HCT116 (cell line): ENCODE measurements around the gene SHH. TPM values are rescaled to one million over a fixed set of nuclear protein-coding genes. Genes with fewer than 3 reads are reported as not detected.

Source experiments
- ATAC-seq: fragments of 200-7000 bp; cut with Tn5 transposase; 2 replicates; pipeline ENCODE4 v1.9.1; 2020; ENCODE audit warnings: mild to moderate bottlenecking, moderate library complexity
- BruUV-seq: library from RNA; stranded (reverse); fragments of 400-500 nt; replicated peaks from 2 replicates; lab custom pipeline; 2021; lab: Mats Ljungman, UMichigan
- CTCF ChIA-PET: fragments of 300-600 bp; sonication (Branson Sonifier 250); formaldehyde crosslinking; loops from one replicate; lab custom pipeline; 2021; ENCODE audit warnings: antibody characterized with exemption; lab: Charles Lee
- POLR2A ChIA-PET: fragments of 300-600, 350-600 bp; sonication (Branson Sonifier 250); formaldehyde crosslinking; loops from one replicate; lab custom pipeline; 2021; ENCODE audit warnings: antibody characterized with exemption; lab: Charles Lee
- RAD21 ChIA-PET, 2 experiments: fragments of 300-600 bp; sonication (Branson Sonifier 250); formaldehyde crosslinking; loops; one replicate each; lab custom pipeline; 2023; ENCODE audit warnings: low total read pairs in 2 of 2; ENCODE audit not compliant: uncharacterized antibody in 2 of 2, unreplicated experiment in 2 of 2, low non-redundant PET in 1 of 2; lab: Charles Lee
- DNase-seq: peaks from one replicate; pipeline ENCODE4 v3.0.0-alpha.2; 2010; ENCODE audit warnings: low read depth, low spot score
- H2AFZ ChIP-seq: fragments of 200-600 bp; shearing (Covaris generic), sonication (generic); 2 replicates; pipeline ENCODE4 v1.6.1; 2017; ENCODE audit warnings: low read depth, mixed run types, mixed read lengths, antibody characterized with exemption, low read length; ENCODE audit not compliant: poor library complexity, severe bottlenecking
- H3K27ac ChIP-seq: 2 replicates; pipeline ENCODE4 v1.5.1; 2012; ENCODE audit warnings: low read depth, low read length
- H3K27me3 ChIP-seq: fragments of 200-600 bp; sonication (generic); 2 replicates; pipeline ENCODE4 v1.6.1; 2016; ENCODE audit warnings: mixed run types, low read length, mixed read lengths; ENCODE audit not compliant: insufficient read depth
- H3K36me3 ChIP-seq, 2 experiments: fragments of 200-500 bp in 1 of 2; fragments of 200-600 bp in 1 of 2; sonication (Bioruptor generic) in 1 of 2; sonication (generic) in 1 of 2; 2 replicates each; pipeline versions ENCODE4 v1.5.1 to v1.6.1; 2014 to 2016; ENCODE audit warnings: low read length in 2 of 2, inconsistent platforms in 1 of 2, mixed read lengths in 1 of 2, mixed run types in 1 of 2; ENCODE audit not compliant: insufficient read depth in 2 of 2, control insufficient read depth in 1 of 2
- H3K4me1 ChIP-seq, 2 experiments: fragments of 200-600 bp in 1 of 2; sonication (generic) in 1 of 2; 2 replicates each; pipeline versions ENCODE4 v1.5.1 to v1.6.1; 2012 to 2017; ENCODE audit warnings: low read length in 2 of 2, inconsistent platforms in 1 of 2, mild to moderate bottlenecking in 1 of 2, mixed read lengths in 1 of 2, mixed run types in 1 of 2, moderate library complexity in 1 of 2; ENCODE audit not compliant: insufficient read depth in 2 of 2, control insufficient read depth in 1 of 2
- H3K4me2 ChIP-seq: fragments of 200-600 bp; sonication (generic); 2 replicates; pipeline ENCODE4 v1.6.1; 2017; ENCODE audit warnings: mixed run types, low read length, mixed read lengths
- H3K4me3 ChIP-seq, 2 experiments: fragments of 200-600 bp in 1 of 2; sonication (generic) in 1 of 2; replicated peaks in 1 of 2; 2 replicates each; pipeline ENCODE4 v1.5.1; 2011 to 2016; ENCODE audit warnings: low read length in 2 of 2, control low read depth in 1 of 2, low read depth in 1 of 2, mild to moderate bottlenecking in 1 of 2, mixed read lengths in 1 of 2, mixed run types in 1 of 2
- H3K79me2 ChIP-seq: fragments of 200-600 bp; sonication (generic); 2 replicates; pipeline ENCODE4 v1.6.1; 2017; ENCODE audit warnings: mild to moderate bottlenecking, mixed run types, low read length, moderate library complexity, mixed read lengths; ENCODE audit not compliant: insufficient read depth
- H3K9ac ChIP-seq: fragments of 200-600 bp; sonication (generic); 2 replicates; pipeline ENCODE4 v1.6.1; 2016; ENCODE audit warnings: low read length, mixed read lengths
- H3K9me2 ChIP-seq: fragments of 200-600 bp; sonication (generic), shearing (Covaris generic); 2 replicates; pipeline ENCODE4 v1.6.1; 2017; ENCODE audit warnings: mixed run types, mild to moderate bottlenecking, moderate library complexity; ENCODE audit not compliant: insufficient read depth
- H3K9me3 ChIP-seq, 2 experiments: fragments of 200-500 bp in 1 of 2; fragments of 200-600 bp in 1 of 2; sonication (Bioruptor generic) in 1 of 2; sonication (generic) in 1 of 2; 2 replicates each; pipeline ENCODE4 v1.6.1; 2014 to 2017; ENCODE audit warnings: low read length in 2 of 2, mixed read lengths in 2 of 2, inconsistent platforms in 1 of 2, low read depth in 1 of 2, mild to moderate bottlenecking in 1 of 2, mixed run types in 1 of 2, moderate library complexity in 1 of 2; ENCODE audit not compliant: control insufficient read depth in 1 of 2, insufficient read depth in 1 of 2
- H4K20me1 ChIP-seq: fragments of 200-600 bp; sonication (generic), shearing (Covaris generic); 2 replicates; pipeline ENCODE4 v1.6.1; 2017; ENCODE audit warnings: mixed run types, mild to moderate bottlenecking, moderate library complexity; ENCODE audit not compliant: insufficient read depth
- EGR1 ChIP-seq: IDR thresholded peaks from 2 replicates; pipeline ENCODE4 v1.6.1; 2012; ENCODE audit warnings: low read depth
- ELF1 ChIP-seq: IDR thresholded peaks from 2 replicates; pipeline ENCODE4 v1.6.1; 2012; ENCODE audit warnings: low read depth, borderline replicate concordance
- EZH2phosphoT487 ChIP-seq: fragments of 200-600 bp; IDR thresholded peaks from 2 replicates; pipeline ENCODE4 v1.6.1; 2018; ENCODE audit warnings: antibody characterized with exemption, borderline replicate concordance
- FOSL1 ChIP-seq: IDR thresholded peaks from 2 replicates; pipeline ENCODE4 v1.6.1; 2012; ENCODE audit warnings: low read depth
- JUND ChIP-seq: IDR thresholded peaks from 2 replicates; pipeline ENCODE4 v1.6.1; 2012
- POLR2AphosphoS5 ChIP-seq: IDR thresholded peaks from 2 replicates; pipeline ENCODE4 v1.6.1; 2011; ENCODE audit warnings: mild to moderate bottlenecking, low read depth, low read length, moderate library complexity
- RAD21 ChIP-seq: IDR thresholded peaks from 2 replicates; pipeline ENCODE4 v1.6.1; 2012; ENCODE audit warnings: low read depth, mild to moderate bottlenecking
- SRF ChIP-seq: IDR thresholded peaks from 2 replicates; pipeline ENCODE4 v1.6.1; 2012; ENCODE audit warnings: low read depth
- TCF7L2 ChIP-seq: IDR thresholded peaks from 2 replicates; pipeline ENCODE4 v1.7.0; 2011; ENCODE audit warnings: borderline replicate concordance, inconsistent platforms; ENCODE audit not compliant: insufficient read depth, insufficient read length; ENCODE audit errors: extremely low read depth
- ZFX ChIP-seq: fragments of 450-650 bp; IDR thresholded peaks from 2 replicates; pipeline ENCODE4 v1.6.1; 2017
- ZNF274 ChIP-seq: fragments of 200-500 bp; sonication (Bioruptor generic); IDR thresholded peaks from 2 replicates; pipeline ENCODE4 v1.6.1; 2014; ENCODE audit warnings: mild to moderate bottlenecking, low read depth, low read length, inconsistent platforms
- intact Hi-C: fragments of 100-400 bp; cut with micrococcal nuclease; formaldehyde crosslinking; loops from 2 replicates; pipeline ENCODE4 v1.10.0; 2022
- total RNA-seq: library from RNA; stranded (reverse); gene quantifications from one replicate; pipeline ENCODE4 v1.2.1, GENCODE V29; 2021; ENCODE audit not compliant: unreplicated experiment
- TF ChIP-seq, protein P1 (sequence below), 3 experiments: fragments of 200-600 bp in 1 of 3; sonication (generic) in 1 of 3; IDR thresholded peaks in 2 of 3; conservative IDR thresholded peaks in 1 of 3; 2 replicates each; pipeline ENCODE4 v1.5.1; 2012 to 2017; ENCODE audit warnings: low read depth in 2 of 3, low read length in 2 of 3, antibody characterized with exemption in 1 of 3, borderline replicate concordance in 1 of 3, control low read depth in 1 of 3, mild to moderate bottlenecking in 1 of 3, mixed read lengths in 1 of 3, mixed run types in 1 of 3, moderate library complexity in 1 of 3; ENCODE audit not compliant: insufficient read depth in 1 of 3
- TF ChIP-seq, protein P2 (sequence below): IDR thresholded peaks from 2 replicates; pipeline ENCODE4 v1.6.1; 2012
- TF ChIP-seq, protein P3 (sequence below): IDR thresholded peaks from 2 replicates; pipeline ENCODE4 v1.6.1; 2012; ENCODE audit warnings: low read depth

SHH gene
- total RNA-seq, 1 experiment from 2014 or later: 0.32 TPM

DNA sequence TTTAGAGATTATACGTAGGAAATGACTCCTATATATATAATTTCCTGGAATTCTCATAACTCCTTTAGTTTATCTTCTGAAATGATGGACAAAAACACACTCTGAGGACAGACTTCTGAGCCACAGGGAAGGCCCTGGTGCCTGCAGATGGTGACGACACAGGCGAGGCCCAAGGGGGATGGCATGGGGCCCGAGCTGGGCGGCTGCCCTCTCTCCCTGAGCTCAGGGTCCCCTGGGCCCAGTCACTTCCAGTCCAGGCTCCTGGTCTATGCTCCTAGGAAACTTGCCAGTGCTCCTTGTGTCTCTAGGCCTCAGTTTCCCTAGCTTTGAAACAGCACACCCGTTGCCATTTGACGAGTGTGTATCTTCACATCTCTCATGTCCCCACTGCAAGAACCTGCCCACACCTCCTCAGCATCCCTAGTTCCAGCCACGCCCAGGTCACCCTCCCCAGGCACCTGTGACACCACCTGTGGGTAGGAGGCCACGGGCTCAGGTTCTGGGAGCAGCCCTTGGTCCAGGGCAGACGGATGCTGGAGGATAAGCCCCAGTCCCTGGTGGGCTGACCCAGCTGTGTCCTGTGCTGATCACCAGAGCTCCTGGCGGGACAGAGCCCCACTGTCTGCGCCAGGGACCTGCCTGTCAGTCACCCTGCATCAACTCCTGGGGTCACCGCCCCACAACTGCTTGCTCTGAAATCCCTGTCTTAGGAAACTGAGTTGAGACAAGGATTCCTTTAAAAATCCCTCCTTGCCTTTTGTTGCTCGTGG is 23.4 kb upstream of the SHH start:
- RAD21 ChIA-PET: no interaction called here
- Histone ChIP-seq H3K4me3 (no peak overlapping the region), H3K79me2 (no peaks in the 10 kb centered on the region), H4K20me1 (no peaks in the 10 kb centered on the region), H3K4me2 (no peak overlapping the region), H3K9ac (no peak overlapping the region), H3K4me1 (no peaks in the 10 kb centered on the region), H3K9me3 (no peaks in the 10 kb centered on the region), H3K36me3 (no peaks in the 10 kb centered on the region), H3K9me2 (no peaks in the 10 kb centered on the region), H3K27ac (no peak overlapping the region), H3K27me3 (no peaks in the 10 kb centered on the region), H2AFZ (no peak overlapping the region)
- POLR2A ChIA-PET: no interaction called here
- BruUV-seq: no TSS peak
- intact Hi-C loops: no loop called here
- ATAC-seq (no peak), DNase-seq (no peak)
- TF ChIP-seq EGR1 (no peak), ELF1 (no peak), JUND (no peak), ZFX (no peak), RAD21 (no peak)
- TF ChIP-seq, protein P1, sequence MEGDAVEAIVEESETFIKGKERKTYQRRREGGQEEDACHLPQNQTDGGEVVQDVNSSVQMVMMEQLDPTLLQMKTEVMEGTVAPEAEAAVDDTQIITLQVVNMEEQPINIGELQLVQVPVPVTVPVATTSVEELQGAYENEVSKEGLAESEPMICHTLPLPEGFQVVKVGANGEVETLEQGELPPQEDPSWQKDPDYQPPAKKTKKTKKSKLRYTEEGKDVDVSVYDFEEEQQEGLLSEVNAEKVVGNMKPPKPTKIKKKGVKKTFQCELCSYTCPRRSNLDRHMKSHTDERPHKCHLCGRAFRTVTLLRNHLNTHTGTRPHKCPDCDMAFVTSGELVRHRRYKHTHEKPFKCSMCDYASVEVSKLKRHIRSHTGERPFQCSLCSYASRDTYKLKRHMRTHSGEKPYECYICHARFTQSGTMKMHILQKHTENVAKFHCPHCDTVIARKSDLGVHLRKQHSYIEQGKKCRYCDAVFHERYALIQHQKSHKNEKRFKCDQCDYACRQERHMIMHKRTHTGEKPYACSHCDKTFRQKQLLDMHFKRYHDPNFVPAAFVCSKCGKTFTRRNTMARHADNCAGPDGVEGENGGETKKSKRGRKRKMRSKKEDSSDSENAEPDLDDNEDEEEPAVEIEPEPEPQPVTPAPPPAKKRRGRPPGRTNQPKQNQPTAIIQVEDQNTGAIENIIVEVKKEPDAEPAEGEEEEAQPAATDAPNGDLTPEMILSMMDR (IDR thresholded peaks at IDR 0.05 in 2 of 3, conservative IDR thresholded peaks at IDR 0.05 in 1 of 3; ENCODE audit: borderline replicate concordance in 1 of 3, insufficient read depth in 1 of 3, low read depth in 2 of 3, low read length in 2 of 3): no peak
- CTCF ChIA-PET: no interaction called here

DNA sequence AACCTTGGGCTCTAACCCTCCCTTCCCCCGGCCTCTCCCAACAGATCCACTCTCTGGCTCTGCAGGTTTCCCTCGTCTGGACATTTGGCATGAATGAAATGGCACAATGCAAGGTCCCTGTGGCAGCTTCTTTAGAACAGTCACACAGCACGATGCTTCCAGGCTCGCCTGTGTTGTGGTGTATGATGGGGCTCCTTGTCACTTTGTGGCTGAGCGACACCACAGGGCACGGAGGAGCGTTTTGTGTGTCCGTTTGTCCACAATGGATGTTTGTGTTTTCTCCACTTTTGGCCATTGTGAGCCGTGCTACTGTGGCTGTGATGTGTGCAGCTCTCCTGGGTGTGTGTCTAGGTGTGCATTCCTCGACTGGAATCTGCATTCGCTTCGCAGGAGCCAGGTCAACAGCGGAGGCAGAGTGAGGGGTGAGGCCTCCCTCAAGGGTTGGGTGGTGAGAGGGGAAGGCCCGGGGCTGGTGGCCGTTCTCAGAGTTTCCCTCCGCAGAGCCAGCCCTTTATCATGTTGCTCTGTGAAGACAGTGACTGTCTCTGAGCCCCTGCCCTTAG is 22.3 kb upstream of the SHH start:
- intact Hi-C loops: no loop called here
- Histone ChIP-seq H2AFZ (no peak overlapping the region), H3K9me2 (no peaks in the 10 kb centered on the region), H3K4me3 (no peak overlapping the region), H3K4me2 (no peak overlapping the region), H3K9ac (no peak overlapping the region), H3K79me2 (no peaks in the 10 kb centered on the region), H3K9me3 (no peaks in the 10 kb centered on the region), H4K20me1 (no peaks in the 10 kb centered on the region), H3K36me3 (no peaks in the 10 kb centered on the region), H3K4me1 (peaks cover 0 to 3% of the 10 kb centered on the region in 2 experiments; a peak in 1 of 4 replicates), H3K27ac (no peak overlapping the region), H3K27me3 (no peaks in the 10 kb centered on the region)
- ATAC-seq (no peak), DNase-seq (no peak)
- ChIA-PET POLR2A (no interaction called here), RAD21 (no interaction called here), CTCF (no interaction called here)
- BruUV-seq: no TSS peak
- TF ChIP-seq, protein P2, sequence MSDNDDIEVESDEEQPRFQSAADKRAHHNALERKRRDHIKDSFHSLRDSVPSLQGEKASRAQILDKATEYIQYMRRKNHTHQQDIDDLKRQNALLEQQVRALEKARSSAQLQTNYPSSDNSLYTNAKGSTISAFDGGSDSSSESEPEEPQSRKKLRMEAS: no peak
- TF ChIP-seq ZNF274: no peak
- no peak for TF ChIP-seq RAD21
- TF ChIP-seq SRF: no peak
- TF ChIP-seq FOSL1: no peak
- no peak for TF ChIP-seq TCF7L2
- TF ChIP-seq EZH2phosphoT487: no peak
- TF ChIP-seq, protein P3, sequence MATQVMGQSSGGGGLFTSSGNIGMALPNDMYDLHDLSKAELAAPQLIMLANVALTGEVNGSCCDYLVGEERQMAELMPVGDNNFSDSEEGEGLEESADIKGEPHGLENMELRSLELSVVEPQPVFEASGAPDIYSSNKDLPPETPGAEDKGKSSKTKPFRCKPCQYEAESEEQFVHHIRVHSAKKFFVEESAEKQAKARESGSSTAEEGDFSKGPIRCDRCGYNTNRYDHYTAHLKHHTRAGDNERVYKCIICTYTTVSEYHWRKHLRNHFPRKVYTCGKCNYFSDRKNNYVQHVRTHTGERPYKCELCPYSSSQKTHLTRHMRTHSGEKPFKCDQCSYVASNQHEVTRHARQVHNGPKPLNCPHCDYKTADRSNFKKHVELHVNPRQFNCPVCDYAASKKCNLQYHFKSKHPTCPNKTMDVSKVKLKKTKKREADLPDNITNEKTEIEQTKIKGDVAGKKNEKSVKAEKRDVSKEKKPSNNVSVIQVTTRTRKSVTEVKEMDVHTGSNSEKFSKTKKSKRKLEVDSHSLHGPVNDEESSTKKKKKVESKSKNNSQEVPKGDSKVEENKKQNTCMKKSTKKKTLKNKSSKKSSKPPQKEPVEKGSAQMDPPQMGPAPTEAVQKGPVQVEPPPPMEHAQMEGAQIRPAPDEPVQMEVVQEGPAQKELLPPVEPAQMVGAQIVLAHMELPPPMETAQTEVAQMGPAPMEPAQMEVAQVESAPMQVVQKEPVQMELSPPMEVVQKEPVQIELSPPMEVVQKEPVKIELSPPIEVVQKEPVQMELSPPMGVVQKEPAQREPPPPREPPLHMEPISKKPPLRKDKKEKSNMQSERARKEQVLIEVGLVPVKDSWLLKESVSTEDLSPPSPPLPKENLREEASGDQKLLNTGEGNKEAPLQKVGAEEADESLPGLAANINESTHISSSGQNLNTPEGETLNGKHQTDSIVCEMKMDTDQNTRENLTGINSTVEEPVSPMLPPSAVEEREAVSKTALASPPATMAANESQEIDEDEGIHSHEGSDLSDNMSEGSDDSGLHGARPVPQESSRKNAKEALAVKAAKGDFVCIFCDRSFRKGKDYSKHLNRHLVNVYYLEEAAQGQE: no peak
- no peak for TF ChIP-seq ZFX
- TF ChIP-seq JUND: no peak
- no peak for TF ChIP-seq EGR1
- TF ChIP-seq POLR2AphosphoS5: no peak
